Skeletal muscle satellite cell (primary cell): Measurements from ENCODE around the gene IL1RL2.

Source experiments
- H3K27me3 ChIP-seq: 2 replicates; pipeline ENCODE4 v1.7.0; 2013; ENCODE audit warnings: low read length; ENCODE audit not compliant: control insufficient read depth, insufficient read depth
- H3K36me3 ChIP-seq: 2 replicates; pipeline ENCODE4 v1.7.0; 2013; ENCODE audit warnings: mild to moderate bottlenecking, control low read depth, low read length; ENCODE audit not compliant: insufficient read depth
- H3K4me1 ChIP-seq: 2 replicates; pipeline ENCODE4 v1.7.0; 2013; ENCODE audit warnings: low read length; ENCODE audit not compliant: control insufficient read depth, insufficient read depth
- H3K4me2 ChIP-seq: 2 replicates; pipeline ENCODE4 v1.7.0; 2013; ENCODE audit warnings: mild to moderate bottlenecking, low read length
- H3K4me3 ChIP-seq: 2 replicates; pipeline ENCODE4 v1.7.0; 2013; ENCODE audit warnings: low read length
- H3K9ac ChIP-seq: 2 replicates; pipeline ENCODE4 v1.7.0; 2013; ENCODE audit warnings: mild to moderate bottlenecking, low read depth, low read length, moderate library complexity
- H3K9me3 ChIP-seq: replicated peaks from 2 replicates; pipeline ENCODE4 v1.7.0; 2013; ENCODE audit warnings: mild to moderate bottlenecking, control low read depth, low read length

The IL1RL2 gene

GRCh38 chr2:102145107-102145506, 41.7 kb upstream of the IL1RL2 start:
- Histone ChIP-seq H3K9ac (no peak overlapping the region), H3K4me1 (peaks cover 29% of the 10 kb centered on the region), H3K4me2 (no peak overlapping the region), H3K4me3 (no peak overlapping the region), H3K27me3 (no peaks in the 10 kb centered on the region), H3K9me3 (peaks cover 41% of the 10 kb centered on the region), H3K36me3 (peaks cover 57% of the 10 kb centered on the region)

- peaks cover 26% of the 10 kb centered on the region for H3K4me1 ChIP-seq
- peaks cover 41% of the 10 kb centered on the region for H3K9me3 ChIP-seq
- H3K4me2 ChIP-seq, result no peak overlapping the region
- peaks cover 64% of the 10 kb centered on the region for H3K36me3 ChIP-seq
- no peak overlapping the region for H3K9ac ChIP-seq
- H3K27me3 ChIP-seq, result no peaks in the 10 kb centered on the region
- no peak overlapping the region for H3K4me3 ChIP-seq
These were observed 40.9 kb upstream of the IL1RL2 start for GRCh38 chr2:102145934-102146333.

- peaks cover 41% of the 10 kb centered on the region for H3K9me3 ChIP-seq
- H3K36me3 ChIP-seq, result peaks cover 67% of the 10 kb centered on the region
- H3K27me3 ChIP-seq, result no peaks in the 10 kb centered on the region
These were observed 38.9 kb upstream of the IL1RL2 start for GRCh38 chr2:102147935-102148334.

GRCh38 chr2:102149243-102149642, 37.6 kb upstream of the IL1RL2 start:
- H3K27me3 ChIP-seq, result no peaks in the 10 kb centered on the region
- no peak overlapping the region for H3K4me3 ChIP-seq
- no peak overlapping the region for H3K4me2 ChIP-seq
- no peak overlapping the region for H3K9ac ChIP-seq
- H3K9me3 ChIP-seq, result peaks cover 33% of the 10 kb centered on the region
- peaks cover 59% of the 10 kb centered on the region for H3K36me3 ChIP-seq
- H3K4me1 ChIP-seq, result no peaks in the 10 kb centered on the region

More at GRCh38 chr2:102147935-102148334, 38.9 kb upstream of the IL1RL2 start:
- no peak overlapping the region for H3K9ac ChIP-seq
- H3K4me1 ChIP-seq, result peaks cover 10% of the 10 kb centered on the region
- H3K4me2 ChIP-seq, result no peak overlapping the region
- H3K4me3 ChIP-seq, result no peak overlapping the region

GRCh38 chr2:102149644-102150455, 37.0 kb upstream of the IL1RL2 start:
- Histone ChIP-seq H3K36me3 (peaks cover 59% of the 10 kb centered on the region), H3K9ac (no peak overlapping the region), H3K4me3 (no peak overlapping the region), H3K4me1 (no peaks in the 10 kb centered on the region), H3K9me3 (peaks cover 27% of the 10 kb centered on the region), H3K4me2 (no peak overlapping the region), H3K27me3 (no peaks in the 10 kb centered on the region)

- no peak overlapping the region for H3K4me2 ChIP-seq
These were observed 32.5 kb upstream of the IL1RL2 start for GRCh38 chr2:102154364-102154763.

GRCh38 chr2:102154946-102155702, 31.7 kb upstream of the IL1RL2 start:
- H3K4me3 ChIP-seq, result no peak overlapping the region
- H3K27me3 ChIP-seq, result no peaks in the 10 kb centered on the region
- peaks cover 63% of the 10 kb centered on the region for H3K36me3 ChIP-seq
- no peak overlapping the region for H3K4me2 ChIP-seq
- peaks cover 12% of the 10 kb centered on the region for H3K4me1 ChIP-seq
- H3K9me3 ChIP-seq, result no peaks in the 10 kb centered on the region
- H3K9ac ChIP-seq, result peak overlapping the region; percentile 37

More at GRCh38 chr2:102154364-102154763, 32.5 kb upstream of the IL1RL2 start:
- H3K9me3 ChIP-seq, result no peaks in the 10 kb centered on the region
- H3K27me3 ChIP-seq, result no peaks in the 10 kb centered on the region
- no peak overlapping the region for H3K4me3 ChIP-seq
- H3K9ac ChIP-seq, result no peak overlapping the region
- peaks cover 9% of the 10 kb centered on the region for H3K4me1 ChIP-seq
- peaks cover 66% of the 10 kb centered on the region for H3K36me3 ChIP-seq

- Histone ChIP-seq H3K4me1 (peaks cover 12% of the 10 kb centered on the region), H3K27me3 (no peaks in the 10 kb centered on the region), H3K36me3 (peaks cover 64% of the 10 kb centered on the region), H3K9ac (peak overlapping the region; percentile 37), H3K9me3 (no peaks in the 10 kb centered on the region), H3K4me3 (no peak overlapping the region), H3K4me2 (no peak overlapping the region)
These were observed 30.9 kb upstream of the IL1RL2 start for GRCh38 chr2:102155703-102156515.

GRCh38 chr2:102158011-102158755, 28.6 kb upstream of the IL1RL2 start:
- no peak overlapping the region for H3K4me3 ChIP-seq
- no peak overlapping the region for H3K4me2 ChIP-seq
- H3K4me1 ChIP-seq, result peaks cover 12% of the 10 kb centered on the region
- peaks cover 62% of the 10 kb centered on the region for H3K36me3 ChIP-seq
- H3K9me3 ChIP-seq, result no peaks in the 10 kb centered on the region
- H3K27me3 ChIP-seq, result no peaks in the 10 kb centered on the region
- H3K9ac ChIP-seq, result no peak overlapping the region

- Histone ChIP-seq H3K4me2 (no peak overlapping the region), H3K4me1 (peaks cover 12% of the 10 kb centered on the region), H3K36me3 (peaks cover 57% of the 10 kb centered on the region), H3K9ac (no peak overlapping the region), H3K4me3 (no peak overlapping the region), H3K27me3 (no peaks in the 10 kb centered on the region), H3K9me3 (no peaks in the 10 kb centered on the region)
These were observed 27.5 kb upstream of the IL1RL2 start for GRCh38 chr2:102159295-102159694.
